ENCODE results near the gene ZC3H18.
"Not testable (repeated sequence)": the region's sequence is repeated elsewhere in the genome, so short reads cannot be mapped to it uniquely, and the experiment has no call there.

The ZC3H18 gene

GRCh38 chr16:88665148-88665547 lies 94.9 kb downstream of the ZC3H18 start:
- DNase-seq (ENCODE audit: low read depth): no peak
- no peak overlapping the region for H3K4me3 ChIP-seq (ENCODE audit: low read depth, low read length)
- TF ChIP-seq POLR2A (IDR thresholded peaks at IDR 0.05; ENCODE audit: extremely low read depth, insufficient read length): no peak
- no peak for TF ChIP-seq MAX (IDR thresholded peaks at IDR 0.05; ENCODE audit: low read depth, low read length)
- TF ChIP-seq MYC (IDR thresholded peaks at IDR 0.05; ENCODE audit: low read depth, low read length): no peak
- no peak for TF ChIP-seq CTCF (IDR thresholded peaks at IDR 0.05; ENCODE audit: low read depth, low read length)

- H3K4me3 ChIP-seq (ENCODE audit: low read depth, low read length): no peak overlapping the region
- TF ChIP-seq CTCF (IDR thresholded peaks at IDR 0.05; ENCODE audit: low read depth, low read length) (no peak), MAX (IDR thresholded peaks at IDR 0.05; ENCODE audit: low read depth, low read length) (no peak), POLR2A (IDR thresholded peaks at IDR 0.05; ENCODE audit: extremely low read depth, insufficient read length) (no peak), MYC (IDR thresholded peaks at IDR 0.05; ENCODE audit: low read depth, low read length) (no peak)
- DNase-seq (ENCODE audit: low read depth): no peak
These were observed 95.4 kb downstream of the ZC3H18 start for GRCh38 chr16:88665570-88665969.

- no peak for DNase-seq (ENCODE audit: low read depth)
- H3K4me3 ChIP-seq (ENCODE audit: low read depth, low read length): no peak overlapping the region
- TF ChIP-seq POLR2A (IDR thresholded peaks at IDR 0.05; ENCODE audit: extremely low read depth, insufficient read length) (no peak), MYC (IDR thresholded peaks at IDR 0.05; ENCODE audit: low read depth, low read length) (no peak), CTCF (IDR thresholded peaks at IDR 0.05; ENCODE audit: low read depth, low read length) (no peak), MAX (IDR thresholded peaks at IDR 0.05; ENCODE audit: low read depth, low read length) (no peak)
These were observed 97.3 kb downstream of the ZC3H18 start for GRCh38 chr16:88667461-88667860.

- not testable (repeated sequence) for DNase-seq (ENCODE audit: low read depth); H3K4me3 ChIP-seq (ENCODE audit: low read depth, low read length)
These were observed 99.3 kb downstream of the ZC3H18 start for GRCh38 chr16:88669493-88669892.

GRCh38 chr16:88669980-88670379 lies 99.8 kb downstream of the ZC3H18 start:
- H3K4me3 ChIP-seq (ENCODE audit: low read depth, low read length): no peak overlapping the region
- DNase-seq (ENCODE audit: low read depth): no peak
- TF ChIP-seq MYC (IDR thresholded peaks at IDR 0.05; ENCODE audit: low read depth, low read length) (no peak), POLR2A (IDR thresholded peaks at IDR 0.05; ENCODE audit: extremely low read depth, insufficient read length) (no peak), CTCF (IDR thresholded peaks at IDR 0.05; ENCODE audit: low read depth, low read length) (no peak), MAX (IDR thresholded peaks at IDR 0.05; ENCODE audit: low read depth, low read length) (no peak)

GRCh38 chr16:88671806-88672205 lies 101.6 kb downstream of the ZC3H18 start:
- no peak for TF ChIP-seq CTCF (IDR thresholded peaks at IDR 0.05; ENCODE audit: low read depth, low read length)
- TF ChIP-seq POLR2A (IDR thresholded peaks at IDR 0.05; ENCODE audit: extremely low read depth, insufficient read length): no peak
- no peak for TF ChIP-seq MAX (IDR thresholded peaks at IDR 0.05; ENCODE audit: low read depth, low read length)
- TF ChIP-seq MYC (IDR thresholded peaks at IDR 0.05; ENCODE audit: low read depth, low read length): no peak
- H3K4me3 ChIP-seq (ENCODE audit: low read depth, low read length): no peak overlapping the region
- no peak for DNase-seq (ENCODE audit: low read depth)

Data from NB4 (cell line).